B cell (primary cell): ENCODE measurements around the gene MON1B. TPM values are rescaled to one million over a fixed set of nuclear protein-coding genes. Genes with fewer than 3 reads are reported as not detected.

Experiments used
- ATAC-seq: fragments of 200-7000 bp; cut with Tn5 transposase; one replicate; pipeline ENCODE4 v1.10.0; 2021; ENCODE audit warnings: low read depth, mild to moderate bottlenecking, moderate number of reproducible peaks, moderate library complexity
- CTCF ChIA-PET: fragments of 350-600 bp; sonication (Branson Sonifier 250); formaldehyde crosslinking; loops from one replicate; lab custom pipeline; 2021; ENCODE audit warnings: antibody characterized with exemption, inconsistent platforms; lab: Charles Lee
- POLR2A ChIA-PET: fragments of 350-600 bp; sonication (Branson Sonifier 250); formaldehyde crosslinking; loops from one replicate; lab custom pipeline; 2021; ENCODE audit warnings: antibody characterized with exemption; lab: Charles Lee
- DNase-seq: peaks from one replicate; pipeline ENCODE4 v3.0.0; 2013
- H2AFZ ChIP-seq: 2 replicates; pipeline ENCODE4 v1.6.1; 2012; ENCODE audit warnings: mild to moderate bottlenecking, low read depth, low read length; ENCODE audit not compliant: insufficient read depth, poor library complexity, severe bottlenecking
- H3K27ac ChIP-seq, 2 donors: 1 replicate in 1 of 2; 2 replicates in 1 of 2; pipeline ENCODE4 v1.5.1; 2012 to 2013; ENCODE audit warnings: low read length in 2 of 2, mild to moderate bottlenecking in 2 of 2, moderate library complexity in 1 of 2
- H3K27me3 ChIP-seq, 4 experiments: fragments of 200-600 bp in 1 of 4; sonication (generic) in 1 of 4; replicated peaks in 1 of 4; 1 replicate in 2 of 4; 2 replicates in 2 of 4; pipeline versions ENCODE4 v1.6.1 to v1.7.0; 2013 to 2016; ENCODE audit warnings: low read length in 3 of 4, mild to moderate bottlenecking in 2 of 4, mixed read lengths in 1 of 4, moderate library complexity in 1 of 4; ENCODE audit not compliant: insufficient read depth in 4 of 4, control insufficient read depth in 3 of 4; ENCODE audit errors: control extremely low read depth in 1 of 4
- H3K36me3 ChIP-seq, 2 experiments: replicated peaks in 1 of 2; 1 replicate in 1 of 2; 2 replicates in 1 of 2; pipeline versions ENCODE4 v1.6.1 to v1.7.1; 2013; ENCODE audit warnings: low read length in 1 of 2; ENCODE audit not compliant: insufficient read depth in 2 of 2, control insufficient read depth in 1 of 2; ENCODE audit errors: control extremely low read depth in 1 of 2, extremely low read depth in 1 of 2
- H3K4me1 ChIP-seq, 2 donors: fragments of 200-600 bp in 1 of 2; sonication (generic) in 1 of 2; 1 replicate in 1 of 2; 2 replicates in 1 of 2; pipeline versions ENCODE4 v1.5.1 to v1.6.1; 2013 to 2017; ENCODE audit warnings: low read length in 2 of 2; ENCODE audit not compliant: control insufficient read depth in 2 of 2, insufficient read depth in 2 of 2
- H3K4me2 ChIP-seq: replicated peaks from 2 replicates; pipeline ENCODE3; 2012; ENCODE audit warnings: mild to moderate bottlenecking, low read depth, low read length; ENCODE audit not compliant: poor library complexity, severe bottlenecking
- H3K4me3 ChIP-seq, 5 experiments: fragments of 200-600 bp in 1 of 5; sonication (generic) in 1 of 5; 1 replicate in 3 of 5; 2 replicates in 2 of 5; pipeline versions ENCODE4 v1.5.1 to v1.7.0; 2011 to 2016; ENCODE audit warnings: low read length in 4 of 5, mild to moderate bottlenecking in 4 of 5, low read depth in 2 of 5, control low read depth in 1 of 5, moderate library complexity in 1 of 5; ENCODE audit not compliant: insufficient read depth in 1 of 5; ENCODE audit errors: control extremely low read depth in 1 of 5, extremely low read depth in 1 of 5
- H3K79me2 ChIP-seq: fragments of 200-600 bp; sonication (generic); one replicate; pipeline ENCODE4 v1.6.0; 2016; ENCODE audit warnings: low read length; ENCODE audit not compliant: control insufficient read depth, insufficient read depth
- H3K9ac ChIP-seq: fragments of 200-600 bp; sonication (generic); 2 replicates; pipeline ENCODE4 v1.6.1; 2017; ENCODE audit warnings: mild to moderate bottlenecking, low read length, moderate library complexity
- H3K9me3 ChIP-seq, 3 donors: one replicate each; pipeline versions ENCODE4 v1.6.1 to v1.7.1; 2013; ENCODE audit warnings: low read length in 2 of 3; ENCODE audit not compliant: control insufficient read depth in 2 of 3, insufficient read depth in 1 of 3; ENCODE audit errors: control extremely low read depth in 1 of 3
- H4K20me1 ChIP-seq: 2 replicates; pipeline ENCODE4 v1.6.0; 2012; ENCODE audit warnings: mild to moderate bottlenecking, low read length; ENCODE audit not compliant: insufficient read depth, control insufficient read depth, poor library complexity, severe bottlenecking
- H3K27ac Mint-ChIP-seq: one replicate; pipeline ENCODE4 v1.8.0; 2021; ENCODE audit warnings: mixed read lengths
- H3K27me3 Mint-ChIP-seq: one replicate; pipeline ENCODE4 v1.8.0; 2021; ENCODE audit warnings: mixed read lengths
- H3K4me1 Mint-ChIP-seq: one replicate; pipeline ENCODE4 v1.8.0; 2021; ENCODE audit warnings: mixed read lengths
- H3K4me3 Mint-ChIP-seq: one replicate; pipeline ENCODE4 v1.8.0; 2021; ENCODE audit warnings: mixed read lengths
- H3K9me3 Mint-ChIP-seq: one replicate; pipeline ENCODE4 v1.8.0; 2022; ENCODE audit warnings: mixed read lengths; ENCODE audit not compliant: insufficient read depth
- EZH2 ChIP-seq: IDR thresholded peaks from 2 replicates; pipeline ENCODE4 v1.6.1; 2012; ENCODE audit warnings: borderline replicate concordance, low read depth, mild to moderate bottlenecking, moderate library complexity, low read length; ENCODE audit not compliant: insufficient read depth, poor library complexity, severe bottlenecking
- WGBS: methylation state at CpG from one replicate; pipeline ENCODE4 v1.1.5; 2013; ENCODE audit warnings: missing lambda C conversion rate; ENCODE audit not compliant: insufficient coverage; 5-methylcytosine and 5-hydroxymethylcytosine counted together
- intact Hi-C: fragments of 100-400 bp; cut with micrococcal nuclease; formaldehyde crosslinking; loops from one replicate; pipeline ENCODE4 v1.10.0; 2022
- polyA plus RNA-seq: library from polyadenylated mRNA; depleted of rRNA; stranded (reverse); fragments of >200 nt; gene quantifications from 2 replicates; pipeline ENCODE4 v1.2.3, GENCODE V29; 2012
- total RNA-seq, 2 donors: library from RNA; stranded (reverse); fragments of 120-200 nt in 1 of 2; gene quantifications; 1 replicate in 1 of 2; 2 replicates in 1 of 2; pipeline versions ENCODE4 v1.2.3 to v1.2.4, GENCODE V29; 2013 to 2022
- TF ChIP-seq, protein P1 (sequence below): fragments of 200-600 bp; IDR thresholded peaks from one replicate; pipeline ENCODE4 v1.8.0; 2022; ENCODE audit warnings: antibody characterized with exemption, mild to moderate bottlenecking

Gene MON1B
- total and polyA plus RNA-seq, 2 donors (not counting 1 experiment from before 2014, with no cell fraction given) = 35.0 to 79.1 TPM

DNA sequence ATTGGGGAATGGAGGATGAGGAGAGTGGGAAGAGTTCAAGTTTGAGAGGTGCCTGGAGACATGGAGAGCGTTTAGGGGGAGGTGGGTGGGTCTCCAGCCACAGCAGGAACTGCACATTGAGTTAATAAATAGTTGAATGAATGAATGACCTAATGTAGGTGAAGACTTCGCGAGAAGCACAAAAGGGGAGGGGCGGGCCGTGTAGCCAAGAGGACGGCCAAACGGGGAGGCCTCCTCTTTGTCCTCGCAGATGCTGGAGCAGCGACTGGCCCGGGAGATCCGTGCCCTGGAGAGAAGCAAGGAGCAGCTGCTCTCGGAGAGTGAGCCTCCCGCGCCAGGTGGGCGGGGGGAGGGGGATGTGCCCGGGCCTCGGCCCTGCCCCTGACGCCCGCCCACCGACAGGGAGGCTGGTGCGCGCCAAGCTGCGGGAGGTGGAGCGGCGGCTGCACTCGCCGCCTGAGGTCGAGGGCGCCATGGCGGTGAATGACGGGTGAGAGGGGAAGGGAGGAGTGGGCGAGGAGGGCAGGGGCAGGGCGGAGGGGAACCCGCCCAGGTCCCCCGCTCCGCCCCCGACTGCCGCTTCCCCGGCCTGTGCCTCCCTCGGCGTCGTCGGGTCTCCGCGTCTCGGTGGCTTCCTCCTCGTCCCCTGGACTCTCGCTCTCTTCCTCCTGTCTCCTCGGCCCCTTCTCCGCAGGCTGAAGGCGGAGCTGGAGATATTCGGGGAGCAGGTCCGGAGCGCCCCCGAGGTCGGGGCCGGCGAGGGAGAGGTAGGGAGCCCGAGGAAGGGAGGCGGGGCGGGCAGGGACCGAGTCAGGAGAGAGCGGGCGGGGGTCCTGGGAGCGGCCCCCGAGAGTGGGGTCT, 21.1 kb downstream of the MON1B start:
- DNase-seq (peak; percentile 81), ATAC-seq (peak; percentile 78)
- H3K36me3 ChIP-seq = no peaks in the 10 kb centered on the region
- peak overlapping the region; percentile 85 for H3K9ac ChIP-seq
- WGBS = 2% methylated on average over 55 of the region's 66 CpGs
- Mint-ChIP-seq H3K27ac (peak overlapping the region; percentile 82), H3K27me3 (no peaks in the 10 kb centered on the region), H3K4me1 (peaks cover 12% of the 10 kb centered on the region), H3K4me3 (peak overlapping the region; percentile 87), H3K9me3 (no peaks in the 10 kb centered on the region)
- peak overlapping the region; percentile 99 for H2AFZ ChIP-seq
- H3K27me3 ChIP-seq = no peaks in the 10 kb centered on the region
- intact Hi-C loops = loop anchor here (1.0 to 2.0 kb wide), 2 partner anchors 22 to 25 kb away; no protein-coding TSS in a partner anchor
- H4K20me1 ChIP-seq = no peaks in the 10 kb centered on the region
- H3K4me2 ChIP-seq = peak overlapping the region; percentile 98
- TF ChIP-seq, protein P1, sequence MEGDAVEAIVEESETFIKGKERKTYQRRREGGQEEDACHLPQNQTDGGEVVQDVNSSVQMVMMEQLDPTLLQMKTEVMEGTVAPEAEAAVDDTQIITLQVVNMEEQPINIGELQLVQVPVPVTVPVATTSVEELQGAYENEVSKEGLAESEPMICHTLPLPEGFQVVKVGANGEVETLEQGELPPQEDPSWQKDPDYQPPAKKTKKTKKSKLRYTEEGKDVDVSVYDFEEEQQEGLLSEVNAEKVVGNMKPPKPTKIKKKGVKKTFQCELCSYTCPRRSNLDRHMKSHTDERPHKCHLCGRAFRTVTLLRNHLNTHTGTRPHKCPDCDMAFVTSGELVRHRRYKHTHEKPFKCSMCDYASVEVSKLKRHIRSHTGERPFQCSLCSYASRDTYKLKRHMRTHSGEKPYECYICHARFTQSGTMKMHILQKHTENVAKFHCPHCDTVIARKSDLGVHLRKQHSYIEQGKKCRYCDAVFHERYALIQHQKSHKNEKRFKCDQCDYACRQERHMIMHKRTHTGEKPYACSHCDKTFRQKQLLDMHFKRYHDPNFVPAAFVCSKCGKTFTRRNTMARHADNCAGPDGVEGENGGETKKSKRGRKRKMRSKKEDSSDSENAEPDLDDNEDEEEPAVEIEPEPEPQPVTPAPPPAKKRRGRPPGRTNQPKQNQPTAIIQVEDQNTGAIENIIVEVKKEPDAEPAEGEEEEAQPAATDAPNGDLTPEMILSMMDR = no peak
- TF ChIP-seq EZH2 = no peak
- peak overlapping the region; percentile 48 to 65 for H3K27ac ChIP-seq
- H3K79me2 ChIP-seq = no peaks in the 10 kb centered on the region
- POLR2A ChIA-PET = interaction anchor here (0.6 to 1.3 kb wide), 2 partner anchors 9 to 21 kb away, joined by 3 to 5 read pairs; partner anchors contain the start of gene MON1B
- no peaks in the 10 kb centered on the region for H3K9me3 ChIP-seq
- peak overlapping the region; percentile 30 to 91 (median 81) for H3K4me3 ChIP-seq
- CTCF ChIA-PET = interaction anchor here (1.0 to 1.8 kb wide), 3 partner anchors 11 to 24 kb away, joined by 3 to 6 read pairs (median 5); no protein-coding TSS in a partner anchor
- peaks cover 4 to 14% of the 10 kb centered on the region in 2 donors for H3K4me1 ChIP-seq
